IMR-90 (cell line): ENCODE data around the gene CYP24A1. TPM values are rescaled to one million over a fixed set of nuclear protein-coding genes. Genes with fewer than 3 reads are reported as not detected.

Experiments used
- ATAC-seq: fragments of 200-7000 bp; cut with Tn5 transposase; 2 replicates; pipeline ENCODE4 v1.9.1; 2020; ENCODE audit warnings: low read depth, mild to moderate bottlenecking, moderate library complexity
- BruUV-seq: library from RNA; stranded (reverse); fragments of 400-500 nt; replicated peaks from 2 replicates; lab custom pipeline; 2021; lab: Mats Ljungman, UMichigan
- CTCF ChIA-PET: fragments of 300-600 bp; formaldehyde crosslinking; extraction: SDS; loops from one replicate; lab custom pipeline; 2021; ENCODE audit warnings: antibody characterized with exemption; lab: Yijun Ruan, JAX
- POLR2A ChIA-PET: fragments of 300-600 bp; sonication (Branson Sonifier 250); formaldehyde crosslinking; loops from one replicate; lab custom pipeline; 2022; ENCODE audit warnings: antibody characterized with exemption; ENCODE audit not compliant: unreplicated experiment; lab: Charles Lee
- DNase-seq: peaks from one replicate; pipeline ENCODE4 v3.0.0; 2013
- H2AFZ ChIP-seq: replicated peaks from 2 replicates; pipeline ENCODE3; 2013; ENCODE audit warnings: low read length, mild to moderate bottlenecking; ENCODE audit not compliant: poor library complexity
- H2AK5ac ChIP-seq: 2 replicates; pipeline ENCODE4 v1.6.1; 2013; ENCODE audit warnings: low read depth, low read length, inconsistent platforms
- H2AK9ac ChIP-seq: replicated peaks from 2 replicates; pipeline ENCODE3; 2013; ENCODE audit warnings: mild to moderate bottlenecking, low read depth, low read length, moderate library complexity; ENCODE audit not compliant: poor library complexity
- H2BK120ac ChIP-seq: 2 replicates; pipeline ENCODE4 v1.6.1; 2013; ENCODE audit warnings: low read depth, low read length, inconsistent platforms
- H2BK15ac ChIP-seq: 3 replicates; pipeline ENCODE4 v1.6.1; 2013; ENCODE audit warnings: low read depth, low read length, inconsistent platforms
- H2BK20ac ChIP-seq: 2 replicates; pipeline ENCODE4 v1.6.1; 2013; ENCODE audit warnings: low read depth, mild to moderate bottlenecking, inconsistent platforms, low read length, moderate library complexity
- H2BK5ac ChIP-seq: 2 replicates; pipeline ENCODE4 v1.6.1; 2013; ENCODE audit warnings: mild to moderate bottlenecking, low read depth, low read length, inconsistent platforms; ENCODE audit not compliant: poor library complexity, severe bottlenecking
- H3K14ac ChIP-seq: replicated peaks from 2 replicates; pipeline ENCODE4 v1.6.1; 2013; ENCODE audit warnings: low read depth, low read length, inconsistent platforms
- H3K18ac ChIP-seq: 2 replicates; pipeline ENCODE4 v1.6.1; 2013; ENCODE audit warnings: low read depth, low read length, control low read depth
- H3K23ac ChIP-seq: 2 replicates; pipeline ENCODE4 v1.6.1; 2013; ENCODE audit warnings: low read depth, low read length, inconsistent platforms
- H3K27ac ChIP-seq: 2 replicates; pipeline ENCODE4 v1.5.1; 2013; ENCODE audit warnings: mild to moderate bottlenecking, control low read depth, low read length; ENCODE audit not compliant: insufficient read depth
- H3K27me3 ChIP-seq: 2 replicates; pipeline ENCODE4 v1.6.1; 2013; ENCODE audit warnings: low read length; ENCODE audit not compliant: control insufficient read depth, insufficient read depth
- H3K36me3 ChIP-seq: 2 replicates; pipeline ENCODE4 v1.6.1; 2013; ENCODE audit warnings: low read length, mixed read lengths; ENCODE audit not compliant: control insufficient read depth, insufficient read depth
- H3K4ac ChIP-seq: 2 replicates; pipeline ENCODE4 v1.6.1; 2013; ENCODE audit warnings: low read depth, low read length, inconsistent platforms
- H3K4me1 ChIP-seq: 2 replicates; pipeline ENCODE4 v1.6.1; 2013; ENCODE audit warnings: low read length, mixed read lengths; ENCODE audit not compliant: control insufficient read depth, insufficient read depth
- H3K4me2 ChIP-seq: 2 replicates; pipeline ENCODE4 v1.6.1; 2013; ENCODE audit warnings: low read depth, mild to moderate bottlenecking, control low read depth, low read length, moderate library complexity
- H3K4me3 ChIP-seq: 2 replicates; pipeline ENCODE4 v1.5.1; 2013; ENCODE audit warnings: low read depth, mild to moderate bottlenecking, control low read depth, low read length, moderate library complexity; ENCODE audit not compliant: insufficient read depth
- H3K56ac ChIP-seq: 2 replicates; pipeline ENCODE4 v1.6.1; 2013; ENCODE audit warnings: low read length, inconsistent platforms; ENCODE audit not compliant: insufficient read depth; ENCODE audit errors: extremely low read depth
- H3K79me1 ChIP-seq, 2 experiments: 2 replicates each; pipeline ENCODE4 v1.6.1; 2013; ENCODE audit warnings: low read length in 2 of 2, inconsistent platforms in 1 of 2, low read depth in 1 of 2
- H3K9ac ChIP-seq: 2 replicates; pipeline ENCODE4 v1.6.1; 2013; ENCODE audit warnings: low read depth, low read length, control low read depth
- H3K9me1 ChIP-seq: 2 replicates; pipeline ENCODE4 v1.6.1; 2013; ENCODE audit warnings: low read length, inconsistent platforms; ENCODE audit not compliant: insufficient read depth
- H3K9me3 ChIP-seq: 2 replicates; pipeline ENCODE4 v1.6.1; 2013; ENCODE audit warnings: low read length; ENCODE audit not compliant: control insufficient read depth, insufficient read depth
- H4K20me1 ChIP-seq: 2 replicates; pipeline ENCODE4 v1.6.1; 2013; ENCODE audit warnings: low read length, inconsistent platforms; ENCODE audit not compliant: insufficient read depth
- H4K5ac ChIP-seq: 2 replicates; pipeline ENCODE4 v1.6.1; 2013; ENCODE audit warnings: mild to moderate bottlenecking, low read depth, low read length, control low read depth
- H4K8ac ChIP-seq, 2 experiments: 2 replicates each; pipeline ENCODE4 v1.6.1; 2013; ENCODE audit warnings: low read depth in 2 of 2, low read length in 2 of 2, control low read depth in 1 of 2, inconsistent platforms in 1 of 2
- H4K91ac ChIP-seq: 2 replicates; pipeline ENCODE4 v1.6.1; 2013; ENCODE audit warnings: low read depth, low read length, inconsistent platforms; ENCODE audit not compliant: insufficient read depth
- BHLHE40 ChIP-seq: fragments of 150-350 bp; IDR thresholded peaks from 2 replicates; pipeline ENCODE4 v1.6.1; 2016; ENCODE audit warnings: mild to moderate bottlenecking, low read depth, low read length
- CEBPB ChIP-seq: IDR thresholded peaks from 2 replicates; pipeline ENCODE4 v1.6.1; 2012; ENCODE audit warnings: low read depth, low read length, improper control_type of control experiment
- CHD1 ChIP-seq: IDR thresholded peaks from 2 replicates; pipeline ENCODE4 v1.6.1; 2012; ENCODE audit warnings: low read depth, low read length, improper control_type of control experiment
- FOS ChIP-seq: fragments of 150-350 bp; IDR thresholded peaks from 2 replicates; pipeline ENCODE4 v1.6.1; 2016; ENCODE audit warnings: low read depth, low read length
- MAFK ChIP-seq: IDR thresholded peaks from 2 replicates; pipeline ENCODE4 v1.6.1; 2012; ENCODE audit warnings: low read depth, low read length, improper control_type of control experiment
- MAZ ChIP-seq: IDR thresholded peaks from 2 replicates; pipeline ENCODE4 v1.6.1; 2012; ENCODE audit warnings: low read depth, mild to moderate bottlenecking, low read length, improper control_type of control experiment, moderate library complexity, borderline replicate concordance
- MXI1 ChIP-seq: IDR thresholded peaks from 2 replicates; pipeline ENCODE4 v1.6.1; 2012; ENCODE audit warnings: low read depth, mild to moderate bottlenecking, low read length, moderate library complexity, borderline replicate concordance
- NFE2L2 ChIP-seq: fragments of 150-350 bp; IDR thresholded peaks from 2 replicates; pipeline ENCODE4 v1.6.1; 2016; ENCODE audit warnings: low read depth, mild to moderate bottlenecking, low read length
- POLR2A ChIP-seq: IDR thresholded peaks from 2 replicates; pipeline ENCODE4 v1.6.1; 2012; ENCODE audit warnings: mild to moderate bottlenecking, low read depth, low read length
- RAD21 ChIP-seq: IDR thresholded peaks from 2 replicates; pipeline ENCODE4 v1.6.1; 2012; ENCODE audit warnings: low read length, improper control_type of control experiment
- RCOR1 ChIP-seq: IDR thresholded peaks from 2 replicates; pipeline ENCODE4 v1.6.1; 2012; ENCODE audit warnings: mild to moderate bottlenecking, low read length, improper control_type of control experiment; ENCODE audit not compliant: insufficient replicate concordance
- RFX5 ChIP-seq: IDR thresholded peaks from 2 replicates; pipeline ENCODE4 v1.8.0; 2012; ENCODE audit warnings: low read depth, mild to moderate bottlenecking, low read length, moderate library complexity
- WGBS, 2 experiments: methylation state at CpG; one replicate each; pipeline versions ENCODE4 v1.1.5 to v1.1.7; 2013; ENCODE audit warnings: missing lambda C conversion rate in 2 of 2; ENCODE audit not compliant: insufficient read length in 1 of 2; ENCODE audit errors: extremely low coverage in 2 of 2; 5-methylcytosine and 5-hydroxymethylcytosine counted together
- dilution Hi-C: fragments of 300-500 bp; cut with HindIII; formaldehyde crosslinking; loops from one replicate; pipeline ENCODE4 v1.14.3; 2018; ENCODE audit warnings: low sequenced_read_pairs; ENCODE audit not compliant: unreplicated experiment
- in situ Hi-C: fragments of 300-500 bp; cut with MboI; formaldehyde crosslinking; loops from 3 replicates; pipeline ENCODE4 v1.14.3; 2019; ENCODE audit warnings: low sequenced_read_pairs, inconsistent platforms, mixed read lengths
- intact Hi-C: fragments of 100-400 bp; cut with micrococcal nuclease; formaldehyde crosslinking; loops from 2 replicates; pipeline ENCODE4 v1.10.0; 2022
- polyA plus RNA-seq, 3 experiments: library from polyadenylated mRNA; depleted of rRNA; stranded (reverse); fragments of >200 nt; gene quantifications; 2 replicates each; pipeline ENCODE4 v1.2.3, GENCODE V29; 2012; ENCODE audit warnings: low replicate concordance in 1 of 3
- total RNA-seq: library from RNA; depleted of rRNA; stranded (reverse); fragments of >200 nt; gene quantifications from 2 replicates; pipeline ENCODE4 v1.2.3, GENCODE V29; 2012
- TF ChIP-seq, protein P1 (sequence below): conservative IDR thresholded peaks from 2 replicates; pipeline ENCODE4 v1.5.1; 2012; ENCODE audit warnings: mild to moderate bottlenecking, low read depth, low read length, improper control_type of control experiment
- TF ChIP-seq, protein P2 (sequence below): fragments of 150-350 bp; IDR thresholded peaks from 2 replicates; pipeline ENCODE4 v1.6.1; 2016; ENCODE audit warnings: low read depth, mild to moderate bottlenecking, low read length, moderate library complexity, borderline replicate concordance
- TF ChIP-seq, protein P3 (sequence below): fragments of 150-350 bp; IDR thresholded peaks from 2 replicates; pipeline ENCODE4 v1.6.1; 2017; ENCODE audit warnings: mild to moderate bottlenecking, antibody characterized with exemption, low read length, low read depth

CYP24A1 gene
- total and polyA plus RNA-seq, 2 of the 4 experiments (the other 2 are of a cell fraction), result not detected

GRCh38 chr20:54165014-54165413 lies 8.8 kb downstream of the CYP24A1 start:
- CTCF ChIA-PET, result interaction anchor here (0.6 to 0.8 kb wide), 2 partner anchors 11 to 38 kb away, joined by 3 to 6 read pairs; no protein-coding TSS in a partner anchor
- Histone ChIP-seq H2AK9ac (no peak overlapping the region), H3K4me2 (no peak overlapping the region), H4K20me1 (no peaks in the 10 kb centered on the region), H4K5ac (no peak overlapping the region), H2BK15ac (no peak overlapping the region), H3K27ac (no peak overlapping the region), H3K56ac (no peak overlapping the region), H3K27me3 (peaks cover 49% of the 10 kb centered on the region), H3K79me1 (no peaks in the 10 kb centered on the region), H3K9me1 (no peaks in the 10 kb centered on the region), H3K4ac (no peak overlapping the region), H3K9ac (no peak overlapping the region), H2BK120ac (no peak overlapping the region), H3K4me1 (no peaks in the 10 kb centered on the region), H2AK5ac (no peak overlapping the region), H3K23ac (no peak overlapping the region), H2BK20ac (no peak overlapping the region), H3K36me3 (no peaks in the 10 kb centered on the region), H3K14ac (no peak overlapping the region), H2AFZ (no peak overlapping the region), H3K4me3 (no peak overlapping the region), H4K8ac (no peak overlapping the region), H3K9me3 (no peaks in the 10 kb centered on the region), H4K91ac (no peak overlapping the region), H3K18ac (no peak overlapping the region), H2BK5ac (no peak overlapping the region)
- intact Hi-C loops (no loop called here), dilution Hi-C loops (no loop called here), in situ Hi-C loops (no loop called here)
- POLR2A ChIA-PET, result no interaction called here
- WGBS, 2 experiments, result no CpG with 5 or more reads among the region's 9 CpGs
- DNase-seq, result no peak
- ATAC-seq, result no peak
- no peak for TF ChIP-seq RCOR1
- TF ChIP-seq RAD21, result no peak
- no peak for TF ChIP-seq MAFK
- TF ChIP-seq BHLHE40, result no peak
- no peak for TF ChIP-seq POLR2A
- TF ChIP-seq MAZ, result no peak
- TF ChIP-seq, protein P1, sequence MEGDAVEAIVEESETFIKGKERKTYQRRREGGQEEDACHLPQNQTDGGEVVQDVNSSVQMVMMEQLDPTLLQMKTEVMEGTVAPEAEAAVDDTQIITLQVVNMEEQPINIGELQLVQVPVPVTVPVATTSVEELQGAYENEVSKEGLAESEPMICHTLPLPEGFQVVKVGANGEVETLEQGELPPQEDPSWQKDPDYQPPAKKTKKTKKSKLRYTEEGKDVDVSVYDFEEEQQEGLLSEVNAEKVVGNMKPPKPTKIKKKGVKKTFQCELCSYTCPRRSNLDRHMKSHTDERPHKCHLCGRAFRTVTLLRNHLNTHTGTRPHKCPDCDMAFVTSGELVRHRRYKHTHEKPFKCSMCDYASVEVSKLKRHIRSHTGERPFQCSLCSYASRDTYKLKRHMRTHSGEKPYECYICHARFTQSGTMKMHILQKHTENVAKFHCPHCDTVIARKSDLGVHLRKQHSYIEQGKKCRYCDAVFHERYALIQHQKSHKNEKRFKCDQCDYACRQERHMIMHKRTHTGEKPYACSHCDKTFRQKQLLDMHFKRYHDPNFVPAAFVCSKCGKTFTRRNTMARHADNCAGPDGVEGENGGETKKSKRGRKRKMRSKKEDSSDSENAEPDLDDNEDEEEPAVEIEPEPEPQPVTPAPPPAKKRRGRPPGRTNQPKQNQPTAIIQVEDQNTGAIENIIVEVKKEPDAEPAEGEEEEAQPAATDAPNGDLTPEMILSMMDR, result no peak
- no peak for TF ChIP-seq CHD1
- TF ChIP-seq NFE2L2, result no peak
- no peak for TF ChIP-seq FOS
- no peak for TF ChIP-seq MXI1
- TF ChIP-seq CEBPB, result no peak
- TF ChIP-seq RFX5, result no peak
- TF ChIP-seq, protein P2, sequence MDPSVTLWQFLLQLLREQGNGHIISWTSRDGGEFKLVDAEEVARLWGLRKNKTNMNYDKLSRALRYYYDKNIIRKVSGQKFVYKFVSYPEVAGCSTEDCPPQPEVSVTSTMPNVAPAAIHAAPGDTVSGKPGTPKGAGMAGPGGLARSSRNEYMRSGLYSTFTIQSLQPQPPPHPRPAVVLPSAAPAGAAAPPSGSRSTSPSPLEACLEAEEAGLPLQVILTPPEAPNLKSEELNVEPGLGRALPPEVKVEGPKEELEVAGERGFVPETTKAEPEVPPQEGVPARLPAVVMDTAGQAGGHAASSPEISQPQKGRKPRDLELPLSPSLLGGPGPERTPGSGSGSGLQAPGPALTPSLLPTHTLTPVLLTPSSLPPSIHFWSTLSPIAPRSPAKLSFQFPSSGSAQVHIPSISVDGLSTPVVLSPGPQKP, result no peak
- TF ChIP-seq, protein P3, sequence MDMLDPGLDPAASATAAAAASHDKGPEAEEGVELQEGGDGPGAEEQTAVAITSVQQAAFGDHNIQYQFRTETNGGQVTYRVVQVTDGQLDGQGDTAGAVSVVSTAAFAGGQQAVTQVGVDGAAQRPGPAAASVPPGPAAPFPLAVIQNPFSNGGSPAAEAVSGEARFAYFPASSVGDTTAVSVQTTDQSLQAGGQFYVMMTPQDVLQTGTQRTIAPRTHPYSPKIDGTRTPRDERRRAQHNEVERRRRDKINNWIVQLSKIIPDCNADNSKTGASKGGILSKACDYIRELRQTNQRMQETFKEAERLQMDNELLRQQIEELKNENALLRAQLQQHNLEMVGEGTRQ, result no peak
- no TSS peak for BruUV-seq
